Measurements from ENCODE around the gene CASP9. TPM values are rescaled to one million over a fixed set of nuclear protein-coding genes. Genes with fewer than 3 reads are reported as not detected.
A peak's percentile ranks its signal among the peaks of the same experiment; 100 is the strongest.

Gene CASP9
- total and polyA plus RNA-seq, 2 experiments from 2014 or later: 7.7 to 25.0 TPM

GRCh38 chr1:15477646-15478212 lies 46.3 kb downstream of the CASP9 start (continued):
- TF ChIP-seq ETS1 (IDR thresholded peaks at IDR 0.05): no peak
- no peak for TF ChIP-seq ZNF462 (CRISPR knock-in tag; IDR thresholded peaks at IDR 0.05)
- TF ChIP-seq CTCF (conservative IDR thresholded peaks at IDR 0.05; ENCODE audit: low read depth in 2 of 2): no peak
- TF ChIP-seq ZNF114 (CRISPR knock-in tag; IDR thresholded peaks at IDR 0.05): no peak

- Histone ChIP-seq H3K36me3 (ENCODE audit: insufficient read depth) (no peaks in the 10 kb centered on the region), H3K9me2 (ENCODE audit: insufficient read depth) (no peaks in the 10 kb centered on the region), H3K4me2 (no peak overlapping the region), H3K79me2 (replicated peaks; ENCODE audit: insufficient read depth) (no peaks in the 10 kb centered on the region), H3K27ac (ENCODE audit: low read depth) (no peak overlapping the region), H3F3A (replicated peaks; ENCODE audit: low read depth) (no peaks in the 10 kb centered on the region), H2AFZ (no peak overlapping the region), H3K4me3 (no peak overlapping the region), H4K20me1 (replicated peaks; ENCODE audit: insufficient read depth) (no peaks in the 10 kb centered on the region; the same call in 1 of the 2 replicates), H3K27me3 (ENCODE audit: insufficient read depth) (no peaks in the 10 kb centered on the region), H3K4me1 (ENCODE audit: insufficient read depth) (no peaks in the 10 kb centered on the region)
- H3K4me1 Mint-ChIP-seq: no peaks in the 10 kb centered on the region
- H3K4me3 Mint-ChIP-seq: no peak overlapping the region
- peak; percentile 42 for ATAC-seq
- peaks cover 1% of the 10 kb centered on the region for H3K27me3 Mint-ChIP-seq (ENCODE audit: insufficient read depth, low read depth, poor library complexity)
- H3K36me3 Mint-ChIP-seq (ENCODE audit: low read depth): no peaks in the 10 kb centered on the region
- H3K9me3 Mint-ChIP-seq: no peaks in the 10 kb centered on the region
- TF ChIP-seq POLR2AphosphoS5 (IDR thresholded peaks at IDR 0.05; ENCODE audit: low read depth): no peak
- no peak for TF ChIP-seq EZH2phosphoT487 (IDR thresholded peaks at IDR 0.05; ENCODE audit: unreplicated experiment)
- TF ChIP-seq NANOG (IDR thresholded peaks at IDR 0.05; ENCODE audit: borderline replicate concordance): no peak
- no peak for TF ChIP-seq ZNF114 (CRISPR knock-in tag; IDR thresholded peaks at IDR 0.05)
- no peak for TF ChIP-seq STAT1 (IDR thresholded peaks at IDR 0.05; ENCODE audit: unreplicated experiment)
- TF ChIP-seq EZH2 (IDR thresholded peaks at IDR 0.05; ENCODE audit: low read depth, unreplicated experiment): no peak
- no peak for TF ChIP-seq REST (IDR thresholded peaks at IDR 0.05; ENCODE audit: unreplicated experiment)
- TF ChIP-seq ETS1 (IDR thresholded peaks at IDR 0.05): no peak
- H3K27ac Mint-ChIP-seq: no peak overlapping the region
- peak; percentile 36 for DNase-seq (ENCODE audit: low spot score)
These were observed 47.1 kb downstream of the CASP9 start for GRCh38 chr1:15476927-15477326.
